Keratinocyte (primary cell): ENCODE data around the gene SBNO2.
A peak's percentile ranks its signal among the peaks of the same experiment; 100 is the strongest.

Source experiments
- CTCF ChIP-seq, 3 experiments: IDR thresholded peaks in 1 of 3; conservative IDR thresholded peaks in 1 of 3; optimal IDR thresholded peaks in 1 of 3; 2 replicates in 2 of 3; 3 replicates in 1 of 3; pipeline versions ENCODE3 to v1.5.1; 2011; ENCODE audit warnings: low read length in 3 of 3, mild to moderate bottlenecking in 3 of 3, moderate library complexity in 2 of 3, control low read depth in 1 of 3, inconsistent platforms in 1 of 3; ENCODE audit not compliant: insufficient read depth in 2 of 3; ENCODE audit errors: extremely low read depth in 1 of 3
- EZH2 ChIP-seq: IDR thresholded peaks from one replicate; pipeline ENCODE4 v1.6.1; 2012; ENCODE audit warnings: inconsistent platforms, mild to moderate bottlenecking, low read length, moderate library complexity

GRCh38 chr19:1070576-1070930, 103.5 kb downstream of the SBNO2 start:
- TF ChIP-seq EZH2: no peak
- peak in 1 of 3 experiments; percentile 25 for TF ChIP-seq CTCF (optimal IDR thresholded peaks at IDR 0.05 in 1 of 3, IDR thresholded peaks at IDR 0.05 in 1 of 3, conservative IDR thresholded peaks at IDR 0.05 in 1 of 3; ENCODE audit: extremely low read depth in 1 of 3, insufficient read depth in 2 of 3, low read length in 3 of 3)
